HL-60 (cell line): Measurements from ENCODE around the gene AGAP1.

Experiments used
- DNase-seq, 2 experiments: peaks; one replicate each; pipeline ENCODE4 v3.0.0-alpha.2; 2010 to 2020; ENCODE audit warnings: low read depth in 1 of 2, low spot score in 1 of 2
- H3K27ac ChIP-seq: fragments of 250-450 bp; sonication (Bioruptor Pico); replicated peaks from 2 replicates; pipeline ENCODE4 v1.5.1; 2020; ENCODE audit warnings: mild to moderate bottlenecking, moderate library complexity
- H3K27me3 ChIP-seq: fragments of 250-450 bp; sonication (Bioruptor Pico); 2 replicates; pipeline ENCODE4 v1.5.1; 2021; ENCODE audit warnings: mild to moderate bottlenecking, moderate library complexity; ENCODE audit not compliant: insufficient read depth, poor library complexity, severe bottlenecking
- H3K4me3 ChIP-seq: replicated peaks from 2 replicates; pipeline ENCODE4 v1.5.1; 2011; ENCODE audit warnings: mild to moderate bottlenecking, control low read depth, low read length; ENCODE audit not compliant: insufficient read depth
- CTCF ChIP-seq: IDR thresholded peaks from one replicate; pipeline ENCODE4 v1.5.1; 2011; ENCODE audit warnings: low read length, control low read depth, inconsistent platforms; ENCODE audit not compliant: insufficient read depth
- GABPA ChIP-seq: IDR thresholded peaks from 2 replicates; pipeline ENCODE4 v1.6.1; 2012; ENCODE audit warnings: low read depth
- POLR2AphosphoS5 ChIP-seq: IDR thresholded peaks from 2 replicates; pipeline ENCODE4 v1.6.1; 2012; ENCODE audit warnings: low read depth
- REST ChIP-seq: IDR thresholded peaks from 2 replicates; pipeline ENCODE4 v1.6.1; 2012; ENCODE audit warnings: low read depth; ENCODE audit not compliant: insufficient replicate concordance
- SPI1 ChIP-seq: IDR thresholded peaks from 2 replicates; pipeline ENCODE4 v1.6.1; 2012; ENCODE audit warnings: low read depth, mild to moderate bottlenecking, borderline replicate concordance

The AGAP1 gene

GRCh38 chr2:235641956-235642355 is 148.1 kb downstream of the AGAP1 start:
- no peak for DNase-seq
- no peaks in the 10 kb centered on the region for H3K27me3 ChIP-seq
- TF ChIP-seq CTCF (no peak), POLR2AphosphoS5 (no peak), REST (no peak), GABPA (no peak), SPI1 (no peak)
- no peak overlapping the region for H3K4me3 ChIP-seq
- no peak overlapping the region for H3K27ac ChIP-seq

- no peak overlapping the region for H3K27ac ChIP-seq
- TF ChIP-seq GABPA, result no peak
- no peak for TF ChIP-seq POLR2AphosphoS5
- TF ChIP-seq CTCF, result no peak
- TF ChIP-seq REST, result no peak
- TF ChIP-seq SPI1, result no peak
- no peaks in the 10 kb centered on the region for H3K27me3 ChIP-seq
- DNase-seq, result no peak
- H3K4me3 ChIP-seq, result no peak overlapping the region
Measured at GRCh38 chr2:235642446-235643098, 148.7 kb downstream of the AGAP1 start.

GRCh38 chr2:235643680-235644511 is 150.1 kb downstream of the AGAP1 start:
- DNase-seq, result no peak
- no peak overlapping the region for H3K27ac ChIP-seq
- TF ChIP-seq CTCF (no peak), REST (no peak), POLR2AphosphoS5 (no peak)

More at GRCh38 chr2:235643680-235644511, 150.1 kb downstream of the AGAP1 start:
- H3K4me3 ChIP-seq, result no peak overlapping the region
- H3K27me3 ChIP-seq, result no peaks in the 10 kb centered on the region
